Activated T-cell treated with anti-CD3 and anti-CD28 coated beads, Interleukin-2, amount 50 U/mL, for 1 hour (primary cell): ENCODE measurements around the gene TYMP.
A peak's percentile ranks its signal among the peaks of the same experiment; 100 is the strongest.
"Not testable (repeated sequence)": the region's sequence is repeated elsewhere in the genome, so short reads cannot be mapped to it uniquely, and the experiment has no call there.

Experiments
- DNase-seq: peaks from one replicate; pipeline ENCODE4 v3.0.0-alpha.2; 2020

The TYMP gene

GRCh38 chr22:50523806-50524675 lies 5.8 kb downstream of the TYMP start:
- DNase-seq: no peak

- no peak for DNase-seq
These were observed 6.4 kb downstream of the TYMP start for GRCh38 chr22:50523458-50523805.

GRCh38 chr22:50522806-50523438 lies 6.9 kb downstream of the TYMP start:
- no peak for DNase-seq

GRCh38 chr22:50522208-50522805 lies 7.5 kb downstream of the TYMP start:
- no peak for DNase-seq

- DNase-seq: no peak
These were observed 8.1 kb downstream of the TYMP start for GRCh38 chr22:50521710-50522109.

- DNase-seq: no peak
These were observed 8.9 kb downstream of the TYMP start for GRCh38 chr22:50520826-50521453.

- DNase-seq: not testable (repeated sequence)
These were observed 9.6 kb downstream of the TYMP start for GRCh38 chr22:50520184-50520583.

DNA sequence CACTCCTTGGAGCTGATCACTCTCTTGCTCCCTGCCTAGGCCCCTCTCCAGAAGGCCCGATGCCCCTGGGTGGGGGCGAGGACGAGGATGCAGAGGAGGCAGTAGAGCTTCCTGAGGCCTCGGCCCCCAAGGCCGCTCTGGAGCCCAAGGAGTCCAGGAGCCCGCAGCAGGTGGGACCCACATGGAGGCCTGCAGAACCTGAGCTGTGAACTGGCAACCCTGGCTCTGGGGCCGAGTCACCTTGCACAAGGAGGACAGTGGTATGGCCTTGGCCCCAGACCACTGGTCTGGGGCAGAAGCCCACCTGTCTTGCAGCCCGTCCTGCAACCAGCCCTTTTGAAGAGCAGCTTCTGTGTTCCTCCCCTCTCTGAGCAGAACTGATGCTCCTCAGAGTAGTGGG lies 10.7 kb downstream of the TYMP start:
- DNase-seq: no peak

- no peak for DNase-seq
These were observed 11.2 kb downstream of the TYMP start for GRCh38 chr22:50518606-50519005.

GRCh38 chr22:50517495-50518260 lies 12.1 kb downstream of the TYMP start:
- DNase-seq: no peak

DNA sequence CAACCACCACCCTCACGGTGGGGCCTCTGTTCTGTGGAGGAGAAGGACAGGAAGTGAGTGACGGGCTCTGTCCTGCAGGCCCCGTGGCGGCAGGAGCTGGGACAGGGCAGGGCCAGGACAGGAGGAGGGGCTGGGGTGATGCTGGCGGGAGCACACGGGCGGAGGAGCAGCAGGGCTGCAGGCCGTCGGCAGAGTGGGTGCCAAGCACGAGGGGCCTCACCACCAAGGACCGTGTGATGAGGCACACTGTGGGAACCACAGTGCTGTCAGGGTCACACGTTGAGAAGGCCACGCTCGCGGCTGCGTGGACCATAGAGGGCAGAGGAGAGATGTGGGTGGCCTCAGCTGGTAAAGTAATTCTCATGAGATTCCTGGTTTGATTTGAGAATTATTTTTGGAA lies 12.9 kb downstream of the TYMP start:
- no peak for DNase-seq

GRCh38 chr22:50516068-50516467 lies 13.7 kb downstream of the TYMP start:
- DNase-seq: no peak

GRCh38 chr22:50513175-50513574 lies 16.6 kb downstream of the TYMP start:
- no peak for DNase-seq

GRCh38 chr22:50508897-50509296 lies 20.9 kb downstream of the TYMP start:
- no peak for DNase-seq

DNA sequence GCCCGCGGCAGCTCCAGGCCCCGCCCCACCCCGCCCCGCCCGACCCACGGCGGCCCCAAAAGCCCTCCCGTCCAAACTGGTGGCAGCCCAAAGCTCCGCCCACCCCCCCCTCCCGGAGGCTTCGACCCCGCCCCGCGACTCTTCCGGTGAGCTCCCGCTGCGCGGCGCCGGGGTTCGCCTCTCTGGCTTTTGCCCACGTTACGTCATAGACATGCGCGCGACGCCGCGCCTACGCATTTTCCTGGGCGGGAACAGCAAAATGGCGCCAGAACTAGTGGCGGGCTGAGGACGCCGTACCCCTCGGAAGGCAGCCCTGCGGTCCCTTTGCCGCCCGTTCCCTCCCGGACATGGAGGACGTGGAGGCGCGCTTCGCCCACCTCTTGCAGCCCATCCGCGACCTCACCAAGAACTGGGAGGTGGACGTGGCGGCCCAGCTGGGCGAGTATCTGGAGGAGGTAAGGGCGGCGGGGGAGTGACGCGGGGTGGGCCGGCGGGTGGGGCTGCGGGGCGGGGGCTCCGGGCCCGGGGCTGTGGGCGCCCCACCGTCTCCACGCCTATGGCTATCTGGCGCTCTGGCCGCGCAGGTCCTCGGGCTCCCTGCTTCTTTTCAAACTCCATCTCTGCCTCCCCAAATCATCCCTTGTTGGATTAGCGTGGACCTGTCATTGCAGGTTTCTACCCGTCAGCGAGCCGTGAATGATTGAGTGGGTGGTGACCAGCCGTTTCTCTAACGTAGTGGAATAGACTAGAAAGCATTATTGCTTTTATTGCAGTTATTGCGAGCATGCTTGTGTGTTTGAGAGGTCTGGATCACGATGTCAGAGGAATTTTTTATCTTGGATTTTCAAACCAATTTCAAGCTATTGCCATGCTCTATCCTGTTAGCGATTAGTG lies 21.6 kb downstream of the TYMP start, which contains the start of gene NCAPH2:
Gene NCAPH2 (plus strand): TSS at position 234 of the 894 bp plus-strand sequence. CDS start 114 bp downstream, at position 348.
- DNase-seq: peak; percentile 99

GRCh38 chr22:50507421-50507990 lies 22.3 kb downstream of the TYMP start, which contains the start of gene LMF2:
Gene LMF2, minus strand, starts transcription at chr22:50507702. Its CDS starts 27 bp downstream, at chr22:50507675.
- DNase-seq: peak; percentile 97

DNA sequence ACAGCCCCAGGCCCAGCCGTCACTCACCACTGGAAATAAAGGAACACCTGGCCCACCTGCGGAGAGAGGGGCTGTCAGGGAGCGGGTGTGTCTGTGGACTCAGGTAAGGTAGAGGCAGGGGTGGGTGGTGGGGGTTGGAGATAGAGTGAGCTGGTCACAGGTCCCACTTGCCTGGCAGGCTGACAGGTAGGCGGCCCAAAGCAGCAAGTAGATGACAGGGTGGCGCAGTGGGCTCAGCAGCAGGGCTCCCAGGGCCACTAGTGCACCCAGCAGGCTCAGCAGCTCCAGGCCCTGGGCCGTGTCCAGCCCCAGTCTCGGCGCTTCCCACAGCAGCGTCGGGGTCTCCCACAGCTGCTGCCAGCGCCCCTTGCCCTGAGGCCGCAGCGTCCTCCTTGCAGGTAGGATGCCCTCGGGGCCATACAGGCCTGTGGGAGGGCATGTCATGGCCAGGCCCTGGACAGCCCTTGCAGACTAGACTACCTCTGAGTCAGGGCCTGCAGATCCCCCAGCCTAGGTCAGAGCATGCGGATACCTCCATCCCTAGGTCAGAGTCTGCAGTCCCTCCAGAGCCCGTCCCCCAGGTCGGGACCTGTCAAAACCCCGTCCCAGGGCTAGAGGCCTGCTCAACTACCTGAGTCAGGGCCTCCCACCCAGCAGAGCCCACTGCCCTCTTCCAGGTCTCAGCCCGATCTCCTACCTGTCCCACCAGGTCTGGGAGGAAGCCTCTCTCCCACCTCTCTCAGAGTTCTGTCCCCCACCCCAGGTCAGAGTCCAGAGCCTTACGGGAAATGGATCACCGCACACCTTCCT lies 23.0 kb downstream of the TYMP start:
- no peak for DNase-seq

DNA sequence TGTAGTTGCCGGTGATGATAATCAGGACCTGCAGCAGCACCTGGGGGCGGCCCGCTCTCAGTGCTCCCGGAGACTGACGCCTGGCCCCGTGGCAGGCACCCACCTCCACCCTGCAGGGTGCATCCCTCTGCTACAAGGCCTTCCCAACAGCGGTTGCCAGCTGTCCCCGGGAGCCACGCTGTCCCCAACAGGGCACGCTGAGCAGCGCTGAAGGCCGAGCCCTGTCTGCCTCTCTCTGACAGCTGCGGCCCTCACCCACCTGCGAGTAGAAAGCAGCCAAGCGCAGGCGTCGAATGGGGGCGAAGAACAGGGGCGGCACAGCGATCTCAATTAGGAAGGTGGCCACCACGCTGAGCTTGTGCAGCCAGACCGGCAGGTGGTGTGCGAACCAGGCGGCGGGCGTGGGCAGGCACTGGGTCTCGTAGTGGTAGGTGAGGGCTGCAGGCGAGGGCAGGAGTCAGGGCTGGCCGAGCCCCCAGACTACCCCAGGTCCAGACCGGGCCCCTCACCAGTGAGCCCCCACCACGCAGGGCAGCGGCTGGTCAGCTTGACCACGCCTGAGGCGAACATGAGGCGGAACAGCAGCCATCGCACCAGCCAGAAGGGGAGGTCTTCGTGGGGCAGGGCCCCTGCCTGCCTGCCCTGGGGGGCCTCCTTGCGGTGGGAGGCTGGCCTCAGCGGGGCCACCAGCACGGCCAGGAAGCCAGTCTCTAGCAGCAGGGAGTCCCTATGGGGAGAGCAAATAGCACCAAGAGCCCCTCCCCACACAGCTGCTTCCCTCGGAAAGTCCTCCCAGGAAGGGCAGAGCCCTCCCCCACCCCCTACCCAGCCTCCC lies 23.8 kb downstream of the TYMP start:
- no peak for DNase-seq

GRCh38 chr22:50505276-50505775 lies 24.5 kb downstream of the TYMP start:
- no peak for DNase-seq
